ENCODE measurements around the gene PGLYRP3. TPM values are rescaled to one million over a fixed set of nuclear protein-coding genes. Genes with fewer than 3 reads are reported as not detected.

Gene PGLYRP3
- total and polyA plus RNA-seq, 2 of the 13 experiments (the other 11 are each of a cell fraction or from before 2014, with no cell fraction given), result not detected

DNA sequence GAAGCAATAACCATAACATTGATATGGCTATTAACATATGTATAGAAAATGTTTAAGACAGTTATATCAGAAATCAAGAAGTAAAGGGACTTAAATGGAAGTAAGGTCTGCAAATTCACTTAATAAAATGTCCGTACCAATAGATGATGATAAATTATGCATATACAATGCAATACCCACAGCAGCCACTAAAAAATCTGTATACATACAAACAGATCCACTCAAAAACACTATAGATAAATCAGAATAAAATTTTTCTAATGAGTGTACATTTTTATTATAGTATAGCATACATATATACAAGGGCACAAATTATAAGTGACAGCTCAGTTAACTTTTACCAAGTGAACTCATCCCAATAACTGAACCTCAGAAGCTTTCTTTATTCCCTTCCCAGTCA is 47.3 kb downstream of the PGLYRP3 start:
- Histone ChIP-seq H3K27me3 (ENCODE audit: control insufficient read depth in 1 of 2, insufficient read depth in 2 of 2, low read length in 2 of 2) (peaks cover 6 to 29% of the 10 kb centered on the region in 2 experiments), H3K4me2 (ENCODE audit: low read depth, low read length) (no peak overlapping the region), H4K20me1 (ENCODE audit: insufficient read depth, low read length) (no peaks in the 10 kb centered on the region), H3K4me3 (replicated peaks in 1 of 3; ENCODE audit: insufficient read depth in 1 of 3, low read depth in 2 of 3, low read length in 3 of 3) (no peak overlapping the region), H3K79me2 (ENCODE audit: insufficient read depth, low read length) (no peaks in the 10 kb centered on the region), H3K36me3 (replicated peaks in 1 of 2; ENCODE audit: control insufficient read depth in 1 of 2, insufficient read depth in 2 of 2, low read length in 2 of 2) (no peaks in the 10 kb centered on the region), H3K9ac (ENCODE audit: insufficient read depth, low read depth, low read length) (no peak overlapping the region), H3K27ac (ENCODE audit: extremely low read length, insufficient read depth, low read length) (no peak overlapping the region), H3K9me3 (ENCODE audit: low read length) (no peaks in the 10 kb centered on the region), H2AFZ (ENCODE audit: low read length) (no peak overlapping the region), H3K4me1 (ENCODE audit: insufficient read depth, low read length) (no peaks in the 10 kb centered on the region)
- in situ Hi-C loops (cut with HindIII; ENCODE audit: extremely low pct_ligation_motif_present, low pct_unique_long_range_greater_than_20kb), result no loop called here
- no peak for TF ChIP-seq SATB2 (CRISPR knock-in tag; IDR thresholded peaks at IDR 0.05)
- TF ChIP-seq, protein P1, sequence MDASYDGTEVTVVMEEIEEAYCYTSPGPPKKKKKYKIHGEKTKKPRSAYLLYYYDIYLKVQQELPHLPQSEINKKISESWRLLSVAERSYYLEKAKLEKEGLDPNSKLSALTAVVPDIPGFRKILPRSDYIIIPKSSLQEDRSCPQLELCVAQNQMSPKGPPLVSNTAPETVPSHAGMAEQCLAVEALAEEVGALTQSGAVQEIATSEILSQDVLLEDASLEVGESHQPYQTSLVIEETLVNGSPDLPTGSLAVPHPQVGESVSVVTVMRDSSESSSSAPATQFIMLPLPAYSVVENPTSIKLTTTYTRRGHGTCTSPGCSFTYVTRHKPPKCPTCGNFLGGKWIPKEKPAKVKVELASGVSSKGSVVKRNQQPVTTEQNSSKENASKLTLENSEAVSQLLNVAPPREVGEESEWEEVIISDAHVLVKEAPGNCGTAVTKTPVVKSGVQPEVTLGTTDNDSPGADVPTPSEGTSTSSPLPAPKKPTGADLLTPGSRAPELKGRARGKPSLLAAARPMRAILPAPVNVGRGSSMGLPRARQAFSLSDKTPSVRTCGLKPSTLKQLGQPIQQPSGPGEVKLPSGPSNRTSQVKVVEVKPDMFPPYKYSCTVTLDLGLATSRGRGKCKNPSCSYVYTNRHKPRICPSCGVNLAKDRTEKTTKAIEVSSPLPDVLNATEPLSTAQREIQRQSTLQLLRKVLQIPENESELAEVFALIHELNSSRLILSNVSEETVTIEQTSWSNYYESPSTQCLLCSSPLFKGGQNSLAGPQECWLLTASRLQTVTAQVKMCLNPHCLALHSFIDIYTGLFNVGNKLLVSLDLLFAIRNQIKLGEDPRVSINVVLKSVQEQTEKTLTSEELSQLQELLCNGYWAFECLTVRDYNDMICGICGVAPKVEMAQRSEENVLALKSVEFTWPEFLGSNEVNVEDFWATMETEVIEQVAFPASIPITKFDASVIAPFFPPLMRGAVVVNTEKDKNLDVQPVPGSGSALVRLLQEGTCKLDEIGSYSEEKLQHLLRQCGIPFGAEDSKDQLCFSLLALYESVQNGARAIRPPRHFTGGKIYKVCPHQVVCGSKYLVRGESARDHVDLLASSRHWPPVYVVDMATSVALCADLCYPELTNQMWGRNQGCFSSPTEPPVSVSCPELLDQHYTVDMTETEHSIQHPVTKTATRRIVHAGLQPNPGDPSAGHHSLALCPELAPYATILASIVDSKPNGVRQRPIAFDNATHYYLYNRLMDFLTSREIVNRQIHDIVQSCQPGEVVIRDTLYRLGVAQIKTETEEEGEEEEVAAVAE (CRISPR knock-in tag; IDR thresholded peaks at IDR 0.05; ENCODE audit: borderline replicate concordance), result no peak
- CTCF ChIA-PET (ENCODE audit: low intra/inter-chr PET ratio, low total read pairs), result no interaction called here
- WGBS (ENCODE audit: low lambda C conversion rate), result 10% methylated on average over 1 of the region's 1 CpG
- POLR2A ChIA-PET, result no interaction called here
- intact Hi-C loops (cut with micrococcal nuclease; ENCODE audit: unreplicated experiment), result no loop called here
- ATAC-seq, result no peak
- BruUV-seq (replicated peaks), result no TSS peak
- DNase-seq (ENCODE audit: low spot score), result no peak
- no peak for FAIRE-seq

DNA sequence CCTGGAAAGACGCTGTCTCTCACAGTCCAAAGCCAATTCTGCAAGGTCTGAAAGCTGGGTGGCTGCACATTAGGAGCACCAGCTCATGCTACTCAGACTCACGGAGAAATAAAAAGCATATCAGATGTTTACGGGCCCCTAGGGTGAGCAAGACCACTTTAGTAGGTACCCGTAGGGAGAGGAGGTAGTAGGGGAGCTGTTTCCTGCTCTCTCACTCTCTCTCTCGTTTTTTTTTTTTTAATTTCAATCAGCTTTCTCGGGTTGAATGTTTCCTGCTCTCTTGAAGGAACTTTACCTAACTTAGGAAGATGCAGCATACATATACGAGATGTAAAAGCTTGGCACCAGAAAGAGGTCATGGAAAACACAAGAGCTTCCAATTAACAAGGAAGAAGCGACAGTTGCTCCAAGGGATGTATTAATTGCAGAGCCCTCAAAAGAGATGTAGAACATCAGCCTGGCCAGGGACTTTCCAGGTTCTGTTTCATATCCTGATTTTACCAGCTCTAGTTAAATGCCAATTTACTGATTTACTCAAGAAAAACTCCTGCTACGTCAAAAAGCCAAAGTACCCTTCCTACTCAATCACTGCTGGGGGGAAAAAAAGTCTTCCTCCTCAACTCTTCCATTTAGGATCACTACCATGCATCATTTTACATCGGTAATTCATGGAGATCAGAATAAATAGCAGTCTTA is 50.1 kb downstream of the PGLYRP3 start:
- CTCF ChIA-PET (ENCODE audit: low intra/inter-chr PET ratio, low total read pairs), result no interaction called here
- H3K4me3 ChIP-seq (replicated peaks in 1 of 3; ENCODE audit: insufficient read depth in 1 of 3, low read depth in 2 of 3, low read length in 3 of 3), result no peak overlapping the region
- no peak for TF ChIP-seq FOXP1 (IDR thresholded peaks at IDR 0.05)
- TF ChIP-seq FOXP1 (CRISPR knock-in tag; IDR thresholded peaks at IDR 0.05), result no peak
- TF ChIP-seq, protein P2, sequence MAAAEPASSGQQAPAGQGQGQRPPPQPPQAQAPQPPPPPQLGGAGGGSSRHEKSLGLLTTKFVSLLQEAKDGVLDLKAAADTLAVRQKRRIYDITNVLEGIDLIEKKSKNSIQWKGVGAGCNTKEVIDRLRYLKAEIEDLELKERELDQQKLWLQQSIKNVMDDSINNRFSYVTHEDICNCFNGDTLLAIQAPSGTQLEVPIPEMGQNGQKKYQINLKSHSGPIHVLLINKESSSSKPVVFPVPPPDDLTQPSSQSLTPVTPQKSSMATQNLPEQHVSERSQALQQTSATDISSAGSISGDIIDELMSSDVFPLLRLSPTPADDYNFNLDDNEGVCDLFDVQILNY (CRISPR knock-in tag; conservative IDR thresholded peaks at IDR 0.05), result no peak
- no peak for TF ChIP-seq ETV6 (CRISPR knock-in tag; conservative IDR thresholded peaks at IDR 0.05)
- TF ChIP-seq NFYB (CRISPR knock-in tag; IDR thresholded peaks at IDR 0.05), result no peak
- no peak for TF ChIP-seq ZFY (CRISPR knock-in tag; IDR thresholded peaks at IDR 0.05)
- H3K36me3 ChIP-seq (replicated peaks in 1 of 2; ENCODE audit: control insufficient read depth in 1 of 2, insufficient read depth in 2 of 2, low read length in 2 of 2), result no peaks in the 10 kb centered on the region
- no peaks in the 10 kb centered on the region for H3K4me1 ChIP-seq (ENCODE audit: insufficient read depth, low read length)
- no peak overlapping the region for H2AFZ ChIP-seq (ENCODE audit: low read length)
- ATAC-seq (no peak), FAIRE-seq (no peak), DNase-seq (ENCODE audit: low spot score) (no peak)
- no TSS peak for BruUV-seq (replicated peaks)
- no peaks in the 10 kb centered on the region for H3K79me2 ChIP-seq (ENCODE audit: insufficient read depth, low read length)
- POLR2A ChIA-PET, result no interaction called here
- H3K27ac ChIP-seq (ENCODE audit: extremely low read length, insufficient read depth, low read length), result no peak overlapping the region
- in situ Hi-C loops (cut with HindIII; ENCODE audit: extremely low pct_ligation_motif_present, low pct_unique_long_range_greater_than_20kb), result no loop called here
- WGBS (ENCODE audit: low lambda C conversion rate), result 15% methylated on average over 10 of the region's 10 CpGs
- no peaks in the 10 kb centered on the region for H3K9me3 ChIP-seq (ENCODE audit: low read length)
- H3K4me2 ChIP-seq (ENCODE audit: low read depth, low read length), result no peak overlapping the region
- H4K20me1 ChIP-seq (ENCODE audit: insufficient read depth, low read length), result no peaks in the 10 kb centered on the region
- intact Hi-C loops (cut with micrococcal nuclease; ENCODE audit: unreplicated experiment), result no loop called here
- peaks cover 6 to 41% of the 10 kb centered on the region in 2 experiments for H3K27me3 ChIP-seq (ENCODE audit: control insufficient read depth in 1 of 2, insufficient read depth in 2 of 2, low read length in 2 of 2)
- no peak overlapping the region for H3K9ac ChIP-seq (ENCODE audit: insufficient read depth, low read depth, low read length)
